Ovary (tissue), 3 donors: ENCODE data around the gene CEP350.

Source experiments
- POLR2A ChIP-seq: fragments of 450-650 bp; IDR thresholded peaks from one replicate; pipeline ENCODE4 v1.6.1; 2017; ENCODE audit warnings: antibody characterized with exemption, mild to moderate bottlenecking, moderate library complexity
- TF ChIP-seq, protein P1 (sequence below), 3 donors: fragments of 450-650 bp in 2 of 3; fragments of 200-600 bp in 1 of 3; IDR thresholded peaks; one replicate each; pipeline versions ENCODE4 v1.5.1 to v1.8.0; 2016 to 2022; ENCODE audit warnings: antibody characterized with exemption in 3 of 3, mild to moderate bottlenecking in 1 of 3
- donor health status: DM: no; HTN: no; CAD: no.

DNA sequence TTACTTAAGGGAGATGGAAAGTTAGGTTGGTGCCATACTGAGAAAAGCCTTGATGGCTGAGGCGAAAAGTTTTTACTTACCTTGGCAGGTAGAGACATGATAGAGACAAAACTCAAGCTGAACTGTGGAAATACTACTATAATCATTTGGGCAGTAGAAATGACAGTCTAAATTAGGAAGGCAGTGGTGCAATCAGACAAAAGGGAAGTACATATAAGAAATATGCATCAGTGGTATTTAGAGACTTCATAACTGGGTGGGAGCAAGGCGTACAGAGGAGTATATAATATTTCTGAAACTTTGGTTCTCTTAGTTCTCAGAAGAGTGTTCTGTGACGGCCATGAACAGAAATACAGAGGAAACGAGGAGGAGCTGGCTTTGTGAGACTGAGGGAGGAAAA, 2.4 kb upstream of the CEP350 start:
- TF ChIP-seq, protein P1, sequence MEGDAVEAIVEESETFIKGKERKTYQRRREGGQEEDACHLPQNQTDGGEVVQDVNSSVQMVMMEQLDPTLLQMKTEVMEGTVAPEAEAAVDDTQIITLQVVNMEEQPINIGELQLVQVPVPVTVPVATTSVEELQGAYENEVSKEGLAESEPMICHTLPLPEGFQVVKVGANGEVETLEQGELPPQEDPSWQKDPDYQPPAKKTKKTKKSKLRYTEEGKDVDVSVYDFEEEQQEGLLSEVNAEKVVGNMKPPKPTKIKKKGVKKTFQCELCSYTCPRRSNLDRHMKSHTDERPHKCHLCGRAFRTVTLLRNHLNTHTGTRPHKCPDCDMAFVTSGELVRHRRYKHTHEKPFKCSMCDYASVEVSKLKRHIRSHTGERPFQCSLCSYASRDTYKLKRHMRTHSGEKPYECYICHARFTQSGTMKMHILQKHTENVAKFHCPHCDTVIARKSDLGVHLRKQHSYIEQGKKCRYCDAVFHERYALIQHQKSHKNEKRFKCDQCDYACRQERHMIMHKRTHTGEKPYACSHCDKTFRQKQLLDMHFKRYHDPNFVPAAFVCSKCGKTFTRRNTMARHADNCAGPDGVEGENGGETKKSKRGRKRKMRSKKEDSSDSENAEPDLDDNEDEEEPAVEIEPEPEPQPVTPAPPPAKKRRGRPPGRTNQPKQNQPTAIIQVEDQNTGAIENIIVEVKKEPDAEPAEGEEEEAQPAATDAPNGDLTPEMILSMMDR (IDR thresholded peaks at IDR 0.05): no peak
- no peak for TF ChIP-seq POLR2A
